ENCODE data around the gene ZNF326.

Gene ZNF326

DNA sequence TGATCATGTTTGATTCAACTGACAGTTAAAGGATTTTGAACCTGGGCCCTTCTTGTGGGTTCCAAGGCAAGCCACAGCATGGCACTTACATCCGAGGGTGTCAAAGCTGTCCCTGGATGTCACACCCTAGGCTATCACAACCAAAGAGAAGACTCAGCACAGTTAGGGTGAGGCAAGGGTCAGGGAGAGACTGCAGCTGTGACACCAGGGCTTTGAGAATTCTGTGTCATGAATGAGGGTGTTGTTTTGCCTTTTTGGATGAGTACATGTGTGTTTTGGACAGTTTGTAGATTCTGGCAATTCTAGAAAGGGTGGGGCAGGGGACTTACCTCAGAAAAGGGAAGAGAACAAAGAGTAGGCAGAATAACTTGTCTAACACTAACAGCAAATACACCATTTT is 37.8 kb upstream of the ZNF326 start:
- DNase-seq (ENCODE audit: insufficient read length, low spot score) (no peak), FAIRE-seq (no peak)
- TF ChIP-seq CTCF (IDR thresholded peaks at IDR 0.05; ENCODE audit: insufficient read depth, missing control alignments) = no peak

DNA sequence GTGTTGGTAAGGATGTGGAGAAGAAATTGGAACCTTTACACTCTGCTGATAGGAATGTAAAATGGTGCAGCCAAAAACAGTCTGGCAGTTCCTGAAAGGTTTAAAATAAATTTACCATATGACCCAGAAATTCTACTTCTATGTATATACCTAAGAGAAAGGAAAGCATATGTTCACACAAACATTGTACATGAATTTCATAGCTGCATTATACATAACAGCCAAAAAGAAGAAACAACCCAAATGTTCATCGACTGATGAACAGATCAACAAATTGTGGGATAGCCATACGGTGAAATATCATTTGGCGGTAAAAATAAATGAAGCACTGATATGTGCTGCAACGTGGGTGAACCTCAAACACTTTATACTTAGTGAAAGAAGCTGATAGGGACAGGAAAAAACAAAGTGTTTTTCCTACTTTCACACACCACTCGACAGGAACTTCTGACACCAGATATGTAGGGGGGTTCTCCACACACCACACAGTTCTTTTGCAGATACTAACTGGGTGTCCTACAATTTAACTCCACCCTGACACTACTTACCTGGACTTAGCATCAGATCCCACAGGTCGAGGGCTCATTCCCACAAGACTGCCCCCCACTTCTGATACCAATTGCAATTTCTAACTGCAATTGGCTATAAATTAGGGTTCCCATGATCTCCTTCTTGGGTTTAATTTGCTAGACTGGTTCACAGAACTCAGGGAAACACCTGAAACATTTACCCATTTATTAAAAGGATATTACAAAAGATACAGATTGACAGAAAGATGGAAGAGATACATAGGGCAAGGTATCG is 35.9 kb upstream of the ZNF326 start:
- no peak for TF ChIP-seq CTCF (IDR thresholded peaks at IDR 0.05; ENCODE audit: insufficient read depth, missing control alignments)
- DNase-seq (ENCODE audit: insufficient read length, low spot score) (no peak), FAIRE-seq (no peak)

DNA sequence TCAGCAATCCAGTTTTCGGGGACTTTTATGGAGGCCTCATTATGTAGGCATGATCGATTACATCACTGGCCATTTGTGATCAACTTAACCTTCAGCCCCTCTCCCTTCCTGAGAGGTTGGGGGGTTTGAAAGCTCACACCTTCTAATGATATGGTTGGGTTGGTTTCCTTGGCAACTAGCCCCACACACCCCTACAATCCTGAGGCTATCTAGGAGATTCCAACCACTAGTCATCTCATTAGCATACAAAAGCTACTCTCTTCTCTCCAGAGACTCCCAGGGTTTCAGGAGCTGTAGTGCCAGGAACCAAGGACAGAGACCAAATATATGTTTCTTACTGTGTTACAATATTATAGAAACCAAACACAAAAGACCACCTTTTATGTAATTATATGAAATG is 35.2 kb upstream of the ZNF326 start:
- no peak for DNase-seq (ENCODE audit: insufficient read length, low spot score)
- no peak for FAIRE-seq
- no peak for TF ChIP-seq CTCF (IDR thresholded peaks at IDR 0.05; ENCODE audit: insufficient read depth, missing control alignments)

- DNase-seq (ENCODE audit: insufficient read length, low spot score) (no peak), FAIRE-seq (no peak)
- TF ChIP-seq CTCF (IDR thresholded peaks at IDR 0.05; ENCODE audit: insufficient read depth, missing control alignments) = no peak
These were observed 32.7 kb upstream of the ZNF326 start for GRCh38 chr1:89962024-89962741.

GRCh38 chr1:89962742-89963075 is 32.2 kb upstream of the ZNF326 start:
- DNase-seq (ENCODE audit: insufficient read length, low spot score) (no peak), FAIRE-seq (no peak)
- no peak for TF ChIP-seq CTCF (IDR thresholded peaks at IDR 0.05; ENCODE audit: insufficient read depth, missing control alignments)

GRCh38 chr1:89965193-89965768 is 29.6 kb upstream of the ZNF326 start:
- TF ChIP-seq CTCF (IDR thresholded peaks at IDR 0.05; ENCODE audit: insufficient read depth, missing control alignments) = no peak
- FAIRE-seq = no peak
- no peak for DNase-seq (ENCODE audit: insufficient read length, low spot score)

GRCh38 chr1:89966656-89967055 is 28.3 kb upstream of the ZNF326 start:
- no peak for FAIRE-seq
- TF ChIP-seq CTCF (IDR thresholded peaks at IDR 0.05; ENCODE audit: insufficient read depth, missing control alignments) = no peak
- DNase-seq (ENCODE audit: insufficient read length, low spot score) = no peak
